Psoas muscle (tissue), 8 donors: ENCODE measurements around the gene ATG2B. TPM values are rescaled to one million over a fixed set of nuclear protein-coding genes. Genes with fewer than 3 reads are reported as not detected.

Experiments
- ATAC-seq, 4 donors: fragments of 200-7000 bp; cut with Tn5 transposase; one replicate each; pipeline ENCODE4 v1.9.1; 2020; ENCODE audit warnings: moderate library complexity in 3 of 4, mild to moderate bottlenecking in 2 of 4
- DNase-seq, 2 donors: peaks; one replicate each; pipeline ENCODE4 v3.0.0-alpha.2; 2020
- H3K27ac ChIP-seq: fragments of 200-600 bp; one replicate; pipeline ENCODE4 v1.8.0; 2022
- H3K27me3 ChIP-seq, 3 donors: fragments of 200-600 bp in 1 of 3; one replicate each; pipeline versions ENCODE4 v1.6.1 to v1.8.0; 2013 to 2022; ENCODE audit warnings: low read length in 2 of 3, mild to moderate bottlenecking in 2 of 3, moderate library complexity in 1 of 3; ENCODE audit not compliant: insufficient read depth in 3 of 3
- H3K36me3 ChIP-seq, 2 donors: fragments of 200-600 bp in 1 of 2; one replicate each; pipeline versions ENCODE4 v1.6.1 to v1.8.0; 2013 to 2022; ENCODE audit warnings: low read depth in 1 of 2, mild to moderate bottlenecking in 1 of 2, moderate library complexity in 1 of 2; ENCODE audit not compliant: insufficient read depth in 1 of 2
- H3K4me1 ChIP-seq: fragments of 200-600 bp; one replicate; pipeline ENCODE4 v1.8.0; 2022
- H3K4me3 ChIP-seq: fragments of 200-600 bp; one replicate; pipeline ENCODE4 v1.8.0; 2022; ENCODE audit warnings: mild to moderate bottlenecking
- H3K9me3 ChIP-seq: fragments of 200-600 bp; one replicate; pipeline ENCODE4 v1.8.0; 2022
- CTCF ChIP-seq: fragments of 200-600 bp; IDR thresholded peaks from one replicate; pipeline ENCODE4 v1.8.0; 2022; ENCODE audit warnings: antibody characterized with exemption
- WGBS, 3 donors: extraction: QIAGEN DNeasy Blood & Tissue Kit; methylation state at CpG; one replicate each; pipeline versions ENCODE4 v1.1.6 to v1.1.7; 2013; 5-methylcytosine and 5-hydroxymethylcytosine counted together
- intact Hi-C, 2 donors: fragments of 100-400 bp; cut with DNase I; formaldehyde crosslinking; loops; one replicate each; pipeline versions ENCODE4 v1.11.0 to v1.14.2; 2022
- polyA plus RNA-seq, 3 donors: library from polyadenylated mRNA; stranded (reverse); fragments of 200-250 nt; gene quantifications; one replicate each; pipeline ENCODE4 v1.2.3, GENCODE V29; 2013
- total RNA-seq, 4 donors: library from RNA; stranded (reverse); fragmentation: NEBNext Ultra II Directional in 2 of 4; extraction: Animal tissue kit (Norgen Biotek cat#: 25700) in 2 of 4; gene quantifications; one replicate each; pipeline versions ENCODE4 v1.2.1 to v1.2.4, GENCODE V29; 2021 to 2023
- donor health status: healthy with polysubstance abuse.
- donor health status: DM: no; HTN: no; CAD: no; lungs with moderate emphysema.
- donor health status: Bipolar disorder and iron deficiency.
- donor health status: healthy.
- donor health status: DM: yes; HTN: yes; CAD: no.
- donor health status: DM: no; HTN: no; CAD: no.
- donor health status: DM: no; HTN: no; CAD: no.
- donor health status: DM: yes; HTN: yes; CAD: no.

Gene ATG2B
- total and polyA plus RNA-seq, 7 donors: 2.7 to 21.5 (median 12.6) TPM

GRCh38 chr14:96284430-96284829 lies 78.7 kb downstream of the ATG2B start:
- Histone ChIP-seq H3K9me3 (no peaks in the 10 kb centered on the region), H3K36me3 (peaks cover 3 to 78% of the 10 kb centered on the region in 2 donors), H3K27ac (no peak overlapping the region), H3K4me1 (no peaks in the 10 kb centered on the region), H3K4me3 (no peak overlapping the region), H3K27me3 (no peaks in the 10 kb centered on the region)
- no peak for DNase-seq
- no peak for TF ChIP-seq CTCF
- 79 to 90% (median 82%) methylated on average over 1 of the region's 1 CpG for WGBS, 3 donors
- intact Hi-C loops: no loop called here
- ATAC-seq: no peak

GRCh38 chr14:96284008-96284407 lies 79.1 kb downstream of the ATG2B start:
- 79 to 84% (median 80%) methylated on average over 9 of the region's 9 CpGs for WGBS, 3 donors
- Histone ChIP-seq H3K27ac (no peak overlapping the region), H3K4me3 (no peak overlapping the region), H3K27me3 (no peaks in the 10 kb centered on the region), H3K36me3 (peaks cover 2 to 73% of the 10 kb centered on the region in 2 donors), H3K9me3 (no peaks in the 10 kb centered on the region), H3K4me1 (no peaks in the 10 kb centered on the region)
- ATAC-seq (no peak), DNase-seq (no peak)
- no peak for TF ChIP-seq CTCF
- intact Hi-C loops: no loop called here

- ATAC-seq (no peak), DNase-seq (no peak)
- no peaks in the 10 kb centered on the region for H3K27me3 ChIP-seq
- peaks cover 13% of the 10 kb centered on the region for H3K9me3 ChIP-seq
- 70 to 78% (median 74%) methylated on average over 4 of the region's 4 CpGs for WGBS, 3 donors
- intact Hi-C loops: no loop called here
- H3K4me3 ChIP-seq: no peak overlapping the region
- no peaks in the 10 kb centered on the region for H3K4me1 ChIP-seq
- peaks cover 2 to 48% of the 10 kb centered on the region in 2 donors for H3K36me3 ChIP-seq
- TF ChIP-seq CTCF: no peak
- no peak overlapping the region for H3K27ac ChIP-seq
These were observed 81.7 kb downstream of the ATG2B start for GRCh38 chr14:96281486-96281885.

GRCh38 chr14:96280104-96280503 lies 83.0 kb downstream of the ATG2B start:
- ATAC-seq: no peak
- Histone ChIP-seq H3K27me3 (no peaks in the 10 kb centered on the region), H3K36me3 (peaks cover 0 to 34% of the 10 kb centered on the region in 2 donors), H3K4me1 (peaks cover 5% of the 10 kb centered on the region), H3K4me3 (no peak overlapping the region), H3K9me3 (peaks cover 13% of the 10 kb centered on the region), H3K27ac (no peak overlapping the region)
- WGBS, 3 donors: 94 to 98% (median 96%) methylated on average over 2 of the region's 2 CpGs
- no peak for TF ChIP-seq CTCF
- DNase-seq: no peak
- intact Hi-C loops: no loop called here

- Histone ChIP-seq H3K9me3 (peaks cover 13% of the 10 kb centered on the region), H3K27me3 (no peaks in the 10 kb centered on the region), H3K4me3 (no peak overlapping the region), H3K27ac (no peak overlapping the region), H3K36me3 (peaks cover 0 to 29% of the 10 kb centered on the region in 2 donors), H3K4me1 (peaks cover 5% of the 10 kb centered on the region)
- DNase-seq (no peak), ATAC-seq (no peak)
- 54 to 58% (median 55%) methylated on average over 8 of the region's 8 CpGs for WGBS, 3 donors
- no peak for TF ChIP-seq CTCF
- intact Hi-C loops: loop anchor here (5.0 to 10.0 kb wide), 2 partner anchors 275 to 717 kb away; no protein-coding TSS in a partner anchor
These were observed 83.6 kb downstream of the ATG2B start for GRCh38 chr14:96279564-96279963.
